Esophagus muscularis mucosa (tissue), 4 donors: Measurements from ENCODE around the gene PTPN9. TPM values are rescaled to one million over a fixed set of nuclear protein-coding genes. Genes with fewer than 3 reads are reported as not detected.
A peak's percentile ranks its signal among the peaks of the same experiment; 100 is the strongest.
"Not testable (repeated sequence)": the region's sequence is repeated elsewhere in the genome, so short reads cannot be mapped to it uniquely, and the experiment has no call there.

Experiments
- DNase-seq: peaks from one replicate; pipeline ENCODE4 v3.0.0-alpha.2; 2017; ENCODE audit errors: extremely low spot score
- H3K27ac ChIP-seq, 4 donors: fragments of 200-600 bp; sonication (generic); replicated peaks in 1 of 4; 1 replicate in 3 of 4; 2 replicates in 1 of 4; pipeline ENCODE4 v1.5.1; 2016 to 2019; ENCODE audit warnings: mild to moderate bottlenecking in 1 of 4
- H3K27me3 ChIP-seq, 4 donors: fragments of 200-600 bp; sonication (generic); one replicate each; pipeline versions ENCODE4 v1.5.1 to v1.6.0; 2016 to 2019
- H3K36me3 ChIP-seq, 4 donors: fragments of 200-600 bp; sonication (generic); one replicate each; pipeline ENCODE4 v1.5.1; 2016 to 2019
- H3K4me1 ChIP-seq, 4 donors: fragments of 200-600 bp; sonication (generic); one replicate each; pipeline ENCODE4 v1.5.1; 2016 to 2019
- H3K4me3 ChIP-seq, 4 donors: fragments of 200-600 bp; sonication (generic); 1 replicate in 2 of 4; 2 replicates in 2 of 4; pipeline ENCODE4 v1.5.1; 2016 to 2019; ENCODE audit warnings: mild to moderate bottlenecking in 4 of 4, moderate library complexity in 1 of 4
- H3K9me3 ChIP-seq, 4 donors: fragments of 200-600 bp; sonication (generic); 1 replicate in 3 of 4; 2 replicates in 1 of 4; pipeline ENCODE4 v1.5.1; 2016 to 2019
- CTCF ChIP-seq, 3 experiments: fragments of 200-600 bp in 2 of 3; fragments of 450-650 bp in 1 of 3; sonication (generic) in 2 of 3; IDR thresholded peaks; one replicate each; pipeline ENCODE4 v1.5.1; 2017 to 2019; ENCODE audit warnings: antibody characterized with exemption in 3 of 3, mild to moderate bottlenecking in 2 of 3, moderate library complexity in 1 of 3
- EP300 ChIP-seq: sonication (generic); formaldehyde crosslinking; IDR thresholded peaks from one replicate; pipeline ENCODE4 v1.6.1; 2017; ENCODE audit warnings: antibody characterized with exemption
- POLR2A ChIP-seq: fragments of 450-650 bp; IDR thresholded peaks from one replicate; pipeline ENCODE4 v1.6.1; 2017; ENCODE audit warnings: antibody characterized with exemption, moderate library complexity, mild to moderate bottlenecking, low read depth
- POLR2AphosphoS5 ChIP-seq, 2 donors: sonication (generic); formaldehyde crosslinking; IDR thresholded peaks; one replicate each; pipeline ENCODE4 v1.6.1; 2017; ENCODE audit warnings: antibody characterized with exemption in 2 of 2
- WGBS: methylation state at CpG from one replicate; pipeline ENCODE4 v1.1.5; 2018; 5-methylcytosine and 5-hydroxymethylcytosine counted together
- intact Hi-C: fragments of 100-400 bp; cut with DNase I; formaldehyde crosslinking; loops from one replicate; pipeline ENCODE4 v1.15.1; 2023
- total RNA-seq, 4 donors: library from RNA; depleted of rRNA; stranded (reverse); fragments of >200 nt; gene quantifications; one replicate each; pipeline versions ENCODE4 v1.1.0 to v1.2.1, GENCODE V29; 2016

Gene PTPN9
- total RNA-seq, 4 donors from 2014 or later = 20.3 to 31.6 (median 27.5) TPM

- H3K27me3 ChIP-seq = no peaks in the 10 kb centered on the region
- peak overlapping the region in 1 of 4 donors; percentile 1 for H3K4me3 ChIP-seq
- 25% methylated on average over 3 of the region's 3 CpGs for WGBS
- intact Hi-C loops = loop anchor here (5.0 kb wide), 1 partner anchor 46 kb away; the partner anchor contains the start of gene PTPN9
- H3K27ac ChIP-seq = peak overlapping the region; percentile 81 to 86 (median 84)
- H3K9me3 ChIP-seq = no peaks in the 10 kb centered on the region
- peaks cover 0 to 10% (median 7%) of the 10 kb centered on the region in 4 donors for H3K36me3 ChIP-seq
- TF ChIP-seq POLR2AphosphoS5 (IDR thresholded peaks at IDR 0.05) (peak in 1 of 2 donors; percentile 26), CTCF (IDR thresholded peaks at IDR 0.05) (no peak)
- no peak for DNase-seq
- peaks cover 33 to 66% (median 61%) of the 10 kb centered on the region in 4 donors for H3K4me1 ChIP-seq
These were observed 48.1 kb downstream of the PTPN9 start for GRCh38 chr15:75531041-75531450.

- intact Hi-C loops = loop anchor here (5.0 kb wide), 1 partner anchor 47 kb away; the partner anchor contains the start of gene PTPN9
- 94% methylated on average over 4 of the region's 4 CpGs for WGBS
- H3K9me3 ChIP-seq = no peaks in the 10 kb centered on the region
- H3K27ac ChIP-seq = peak overlapping the region in 2 of 4 donors; percentile 25 to 32
- DNase-seq = no peak
- H3K4me3 ChIP-seq = no peak overlapping the region
- no peak for TF ChIP-seq POLR2A
- TF ChIP-seq POLR2AphosphoS5 (IDR thresholded peaks at IDR 0.05) = no peak
- no peak for TF ChIP-seq CTCF (IDR thresholded peaks at IDR 0.05)
- TF ChIP-seq EP300 = no peak
- no peaks in the 10 kb centered on the region for H3K27me3 ChIP-seq
- peaks cover 33 to 67% (median 60%) of the 10 kb centered on the region in 4 donors for H3K4me1 ChIP-seq
- peaks cover 0 to 18% (median 7%) of the 10 kb centered on the region in 4 donors for H3K36me3 ChIP-seq
These were observed 48.9 kb downstream of the PTPN9 start for GRCh38 chr15:75530169-75530568.

- H3K36me3 ChIP-seq = peaks cover 25 to 59% (median 35%) of the 10 kb centered on the region in 4 donors
- H3K27me3 ChIP-seq, intact Hi-C loops, H3K9me3 ChIP-seq, H3K4me3 ChIP-seq, DNase-seq: not testable (repeated sequence)
- peak overlapping the region in 1 of 4 donors; percentile 10 for H3K27ac ChIP-seq
- peaks cover 0 to 25% (median 17%) of the 10 kb centered on the region in 4 donors for H3K4me1 ChIP-seq
- 34% methylated on average over 3 of the region's 3 CpGs for WGBS
These were observed 53.4 kb downstream of the PTPN9 start for GRCh38 chr15:75525756-75526155.

GRCh38 chr15:75523011-75523410, 56.1 kb downstream of the PTPN9 start:
- no peak for DNase-seq
- no peaks in the 10 kb centered on the region for H3K27me3 ChIP-seq
- peaks cover 0 to 15% (median 6%) of the 10 kb centered on the region in 4 donors for H3K4me1 ChIP-seq
- H3K27ac ChIP-seq = no peak overlapping the region
- 96% methylated on average over 2 of the region's 2 CpGs for WGBS
- intact Hi-C loops = no loop called here
- H3K9me3 ChIP-seq = no peaks in the 10 kb centered on the region
- H3K36me3 ChIP-seq = peaks cover 39 to 87% (median 62%) of the 10 kb centered on the region in 4 donors
- TF ChIP-seq POLR2A (no peak), CTCF (IDR thresholded peaks at IDR 0.05) (no peak), EP300 (no peak), POLR2AphosphoS5 (IDR thresholded peaks at IDR 0.05) (no peak)
- H3K4me3 ChIP-seq = no peak overlapping the region

- Histone ChIP-seq H3K4me1 (no peaks in the 10 kb centered on the region), H3K27me3 (no peaks in the 10 kb centered on the region), H3K36me3 (peaks cover 46 to 100% (median 80%) of the 10 kb centered on the region in 4 donors), H3K4me3 (no peak overlapping the region), H3K9me3 (no peaks in the 10 kb centered on the region), H3K27ac (no peak overlapping the region)
- TF ChIP-seq POLR2A (no peak), POLR2AphosphoS5 (IDR thresholded peaks at IDR 0.05) (no peak), CTCF (IDR thresholded peaks at IDR 0.05) (no peak), EP300 (no peak)
- 94% methylated on average over 1 of the region's 1 CpG for WGBS
- no peak for DNase-seq
- intact Hi-C loops = no loop called here
These were observed 61.9 kb downstream of the PTPN9 start for GRCh38 chr15:75517233-75517632.
